Upper lobe of left lung (tissue), 6 donors: ENCODE results near the gene CCDC28B. TPM values are rescaled to one million over a fixed set of nuclear protein-coding genes. Genes with fewer than 3 reads are reported as not detected.

Experiments used
- ATAC-seq, 2 donors: fragments of 200-7000 bp; cut with Tn5 transposase; one replicate each; pipeline ENCODE4 v1.9.1; 2022; ENCODE audit warnings: mild to moderate bottlenecking in 2 of 2, moderate library complexity in 2 of 2; ENCODE audit not compliant: low FRiP score in 2 of 2
- DNase-seq, 2 donors: peaks; one replicate each; pipeline ENCODE4 v3.0.0-alpha.2; 2019 to 2020
- H3K27ac ChIP-seq, 4 donors: fragments of 200-600 bp; sonication (generic); one replicate each; pipeline ENCODE4 v1.5.1; 2016 to 2019
- H3K27me3 ChIP-seq, 4 donors: fragments of 200-600 bp; sonication (generic); one replicate each; pipeline ENCODE4 v1.5.1; 2017 to 2019
- H3K36me3 ChIP-seq, 4 donors: fragments of 200-600 bp; sonication (generic); one replicate each; pipeline ENCODE4 v1.5.1; 2016 to 2019
- H3K4me1 ChIP-seq, 4 donors: fragments of 200-600 bp; sonication (generic); one replicate each; pipeline ENCODE4 v1.5.1; 2018 to 2019
- H3K4me3 ChIP-seq, 4 donors: fragments of 200-600 bp; sonication (generic); one replicate each; pipeline ENCODE4 v1.5.1; 2017 to 2019; ENCODE audit warnings: mild to moderate bottlenecking in 2 of 4, moderate library complexity in 1 of 4
- H3K9me3 ChIP-seq, 4 donors: fragments of 200-600 bp; sonication (generic); one replicate each; pipeline ENCODE4 v1.5.1; 2018 to 2019
- CTCF ChIP-seq, 6 experiments: fragments of 450-650 bp in 4 of 6; fragments of 200-600 bp in 2 of 6; sonication (generic) in 2 of 6; IDR thresholded peaks; one replicate each; pipeline ENCODE4 v1.5.1; 2016 to 2019; ENCODE audit warnings: antibody characterized with exemption in 6 of 6
- EP300 ChIP-seq, 4 donors: sonication (generic); formaldehyde crosslinking; IDR thresholded peaks; one replicate each; pipeline ENCODE4 v1.5.1; 2017; ENCODE audit warnings: antibody characterized with exemption in 4 of 4, control low read depth in 2 of 4
- POLR2A ChIP-seq, 4 donors: fragments of 450-650 bp; IDR thresholded peaks; one replicate each; pipeline ENCODE4 v1.5.1; 2016 to 2017; ENCODE audit warnings: antibody characterized with exemption in 4 of 4, mild to moderate bottlenecking in 2 of 4
- POLR2AphosphoS5 ChIP-seq, 2 donors: sonication (generic); formaldehyde crosslinking; IDR thresholded peaks; one replicate each; pipeline ENCODE4 v1.5.1; 2017; ENCODE audit warnings: antibody characterized with exemption in 2 of 2
- WGBS, 2 donors: methylation state at CpG; one replicate each; pipeline ENCODE4 v1.1.5; 2017 to 2018; 5-methylcytosine and 5-hydroxymethylcytosine counted together
- total RNA-seq, 6 donors: library from RNA; depleted of rRNA in 4 of 6; stranded (reverse); fragments of >200 nt in 4 of 6; gene quantifications; one replicate each; pipeline versions ENCODE4 v1.1.0 to v1.2.1, GENCODE V29; 2016 to 2021
- donor health status: DM: no; HTN: no; CAD: no; lungs with moderate emphysema.
- donor health status: DM: no; HTN: yes; CAD: no; lungs with severe emphysema.

Gene CCDC28B
- total RNA-seq, 6 donors from 2014 or later, result 0.98 to 4.2 (median 3.2) TPM

GRCh38 chr1:32181563-32181962 is 18.8 kb upstream of the CCDC28B start:
- peaks cover 2 to 50% (median 32%) of the 10 kb centered on the region in 4 donors for H3K36me3 ChIP-seq
- no peaks in the 10 kb centered on the region for H3K27me3 ChIP-seq
- 85 to 93% methylated on average over 5 of the region's 5 CpGs for WGBS, 2 donors
- no peaks in the 10 kb centered on the region for H3K9me3 ChIP-seq
- ATAC-seq (no peak), DNase-seq (no peak)
- peaks cover 36 to 60% (median 45%) of the 10 kb centered on the region in 4 donors for H3K4me1 ChIP-seq
- TF ChIP-seq POLR2AphosphoS5 (IDR thresholded peaks at IDR 0.05) (no peak), CTCF (IDR thresholded peaks at IDR 0.05) (no peak), POLR2A (IDR thresholded peaks at IDR 0.05) (no peak)
- peak overlapping the region in 1 of 4 donors; percentile 77 for H3K4me3 ChIP-seq
- peak overlapping the region in 2 of 4 donors; percentile 85 to 93 for H3K27ac ChIP-seq

DNA sequence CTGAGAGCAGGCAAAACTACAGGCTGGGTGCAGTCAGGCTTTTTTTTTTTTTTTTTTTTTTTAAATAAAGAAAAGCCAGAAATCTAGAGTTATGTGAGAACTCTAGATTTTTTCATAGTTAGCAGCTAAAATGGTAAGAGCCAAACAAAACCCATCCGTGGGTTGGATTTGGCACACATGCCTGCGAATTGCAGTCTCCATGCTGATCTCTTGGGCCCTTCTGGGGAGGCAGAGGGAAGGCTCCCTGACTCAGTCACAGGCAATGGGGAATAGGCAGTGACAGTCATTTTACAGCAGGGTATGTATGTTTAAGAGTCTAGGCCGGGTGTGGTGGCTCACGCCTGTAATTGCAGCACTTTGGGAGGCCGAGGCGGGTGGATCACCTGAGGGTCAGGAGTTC is 18.3 kb upstream of the CCDC28B start:
- TF ChIP-seq POLR2AphosphoS5 (IDR thresholded peaks at IDR 0.05) (no peak), POLR2A (IDR thresholded peaks at IDR 0.05) (no peak), CTCF (IDR thresholded peaks at IDR 0.05) (no peak), EP300 (IDR thresholded peaks at IDR 0.05) (no peak)
- ATAC-seq, result no peak
- H3K27me3 ChIP-seq, result no peaks in the 10 kb centered on the region
- H3K4me1 ChIP-seq, result peaks cover 36 to 60% (median 45%) of the 10 kb centered on the region in 4 donors
- peaks cover 2 to 55% (median 34%) of the 10 kb centered on the region in 4 donors for H3K36me3 ChIP-seq
- peak overlapping the region in 1 of 4 donors; percentile 77 for H3K4me3 ChIP-seq
- DNase-seq, result no peak
- no peaks in the 10 kb centered on the region for H3K9me3 ChIP-seq
- no peak overlapping the region for H3K27ac ChIP-seq
- 87 to 95% methylated on average over 6 of the region's 6 CpGs for WGBS, 2 donors

GRCh38 chr1:32184650-32185049 is 15.7 kb upstream of the CCDC28B start:
- Histone ChIP-seq H3K27me3 (no peaks in the 10 kb centered on the region), H3K27ac (no peak overlapping the region), H3K4me3 (no peak overlapping the region), H3K36me3 (peaks cover 24 to 81% (median 59%) of the 10 kb centered on the region in 4 donors), H3K4me1 (peaks cover 28 to 48% (median 37%) of the 10 kb centered on the region in 4 donors), H3K9me3 (no peaks in the 10 kb centered on the region)
- no peak for TF ChIP-seq POLR2AphosphoS5 (IDR thresholded peaks at IDR 0.05)
- no peak for TF ChIP-seq EP300 (IDR thresholded peaks at IDR 0.05)
- no peak for TF ChIP-seq POLR2A (IDR thresholded peaks at IDR 0.05)
- no peak for TF ChIP-seq CTCF (IDR thresholded peaks at IDR 0.05)
- ATAC-seq (no peak), DNase-seq (no peak)

DNA sequence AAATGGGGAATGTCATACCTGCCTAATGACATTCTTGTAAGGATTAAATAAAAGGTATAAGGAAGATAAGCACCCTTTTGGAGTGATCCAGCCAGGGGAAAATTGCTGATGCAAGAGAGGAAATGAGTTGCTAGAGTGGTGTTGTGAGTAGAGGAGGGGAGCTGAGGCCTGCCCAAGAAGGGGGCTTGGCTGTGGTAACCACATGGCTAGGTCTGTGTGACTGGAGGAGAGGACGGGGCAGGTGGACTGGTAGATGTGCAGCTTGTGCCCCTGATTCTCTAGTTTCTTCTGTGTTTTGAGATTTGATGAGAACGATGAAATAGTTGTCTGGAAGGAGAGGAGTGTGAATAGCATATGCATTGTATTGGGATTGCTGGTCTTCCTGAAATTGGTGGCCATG is 14.3 kb upstream of the CCDC28B start:
- Histone ChIP-seq H3K9me3 (no peaks in the 10 kb centered on the region), H3K4me3 (no peak overlapping the region), H3K27ac (no peak overlapping the region), H3K36me3 (peaks cover 39 to 95% (median 73%) of the 10 kb centered on the region in 4 donors), H3K4me1 (peaks cover 21 to 36% (median 30%) of the 10 kb centered on the region in 4 donors), H3K27me3 (no peaks in the 10 kb centered on the region)
- DNase-seq (no peak), ATAC-seq (no peak)
- 88 to 98% methylated on average over 2 of the region's 2 CpGs for WGBS, 2 donors
- no peak for TF ChIP-seq POLR2AphosphoS5 (IDR thresholded peaks at IDR 0.05)

- ATAC-seq (no peak), DNase-seq (no peak)
- Histone ChIP-seq H3K36me3 (peaks cover 43 to 95% (median 76%) of the 10 kb centered on the region in 4 donors), H3K27ac (no peak overlapping the region), H3K9me3 (no peaks in the 10 kb centered on the region), H3K4me1 (peaks cover 17 to 32% (median 26%) of the 10 kb centered on the region in 4 donors), H3K27me3 (no peaks in the 10 kb centered on the region), H3K4me3 (no peak overlapping the region)
- TF ChIP-seq EP300 (IDR thresholded peaks at IDR 0.05) (no peak), POLR2A (IDR thresholded peaks at IDR 0.05) (no peak), CTCF (IDR thresholded peaks at IDR 0.05) (no peak), POLR2AphosphoS5 (IDR thresholded peaks at IDR 0.05) (no peak)
- 90 to 91% methylated on average over 2 of the region's 2 CpGs for WGBS, 2 donors
Measured at GRCh38 chr1:32186491-32186890, 13.9 kb upstream of the CCDC28B start.
